Measurements from ENCODE around the gene RYR2. TPM values are rescaled to one million over a fixed set of nuclear protein-coding genes. Genes with fewer than 3 reads are reported as not detected.
"Not testable (repeated sequence)": the region's sequence is repeated elsewhere in the genome, so short reads cannot be mapped to it uniquely, and the experiment has no call there.

RYR2 gene
- total RNA-seq, 2 experiments from 2014 or later = 0.08 to 0.13 TPM

GRCh38 chr1:237306726-237307125, 264.7 kb downstream of the RYR2 start:
- ChIA-PET CTCF (no interaction called here), POLR2A (no interaction called here)

GRCh38 chr1:237309595-237310118, 267.7 kb downstream of the RYR2 start:
- CTCF ChIA-PET = no interaction called here
- POLR2A ChIA-PET = no interaction called here

- CTCF ChIA-PET = no interaction called here
- POLR2A ChIA-PET = no interaction called here
Measured at GRCh38 chr1:237316352-237316751, 274.4 kb downstream of the RYR2 start.

- CTCF ChIA-PET = no interaction called here
- POLR2A ChIA-PET = no interaction called here
Measured at GRCh38 chr1:237318748-237319147, 276.8 kb downstream of the RYR2 start.

- POLR2A ChIA-PET = no interaction called here
- CTCF ChIA-PET = no interaction called here
Measured at GRCh38 chr1:237320890-237321289, 278.9 kb downstream of the RYR2 start.

GRCh38 chr1:237324226-237324625, 282.2 kb downstream of the RYR2 start:
- POLR2A ChIA-PET = no interaction called here
- CTCF ChIA-PET = no interaction called here

GRCh38 chr1:237327061-237327460, 285.1 kb downstream of the RYR2 start:
- CTCF ChIA-PET = no interaction called here
- POLR2A ChIA-PET = no interaction called here

- POLR2A ChIA-PET = no interaction called here
- CTCF ChIA-PET = no interaction called here
Measured at GRCh38 chr1:237340892-237341291, 298.9 kb downstream of the RYR2 start.

GRCh38 chr1:237341391-237341790, 299.4 kb downstream of the RYR2 start:
- ChIA-PET POLR2A (no interaction called here), CTCF (no interaction called here)

GRCh38 chr1:237342730-237343129, 300.7 kb downstream of the RYR2 start:
- POLR2A ChIA-PET = no interaction called here
- CTCF ChIA-PET = interaction anchor here (0.7 kb wide), 1 partner anchor 11 kb away, joined by 3 read pairs; no protein-coding TSS in a partner anchor

- CTCF ChIA-PET = interaction anchor here (0.7 kb wide), 1 partner anchor 314 kb away, joined by 5 read pairs; no protein-coding TSS in a partner anchor
- POLR2A ChIA-PET = no interaction called here
Measured at GRCh38 chr1:237352747-237353146, 310.8 kb downstream of the RYR2 start.

GRCh38 chr1:237353918-237354317, 311.9 kb downstream of the RYR2 start:
- ChIA-PET POLR2A (no interaction called here), CTCF (interaction anchor here (0.6 kb wide), 1 partner anchor 11 kb away, joined by 3 read pairs; no protein-coding TSS in a partner anchor)

GRCh38 chr1:237355022-237355421, 313.0 kb downstream of the RYR2 start:
- ChIA-PET POLR2A (no interaction called here), CTCF (no interaction called here)

GRCh38 chr1:237358555-237358954, 316.6 kb downstream of the RYR2 start:
- ChIA-PET CTCF (no interaction called here), POLR2A (no interaction called here)

- CTCF ChIA-PET = no interaction called here
- POLR2A ChIA-PET = no interaction called here
Measured at GRCh38 chr1:237367758-237368157, 325.8 kb downstream of the RYR2 start.

- POLR2A ChIA-PET = not testable (repeated sequence)
Measured at GRCh38 chr1:237371477-237371876, 329.5 kb downstream of the RYR2 start.

GRCh38 chr1:237383791-237384190, 341.8 kb downstream of the RYR2 start:
- CTCF ChIA-PET = no interaction called here
- POLR2A ChIA-PET = no interaction called here

More at GRCh38 chr1:237371477-237371876, 329.5 kb downstream of the RYR2 start:
- CTCF ChIA-PET = not testable (repeated sequence)

GRCh38 chr1:237384213-237384612, 342.2 kb downstream of the RYR2 start:
- ChIA-PET POLR2A (no interaction called here), CTCF (no interaction called here)

- POLR2A ChIA-PET = no interaction called here
- CTCF ChIA-PET = interaction anchor here (0.6 to 1.2 kb wide), 3 partner anchors 26 to 626 kb away, joined by 3 read pairs; no protein-coding TSS in a partner anchor
Measured at GRCh38 chr1:237386362-237387143, 344.6 kb downstream of the RYR2 start.

GRCh38 chr1:237387144-237387505, 345.1 kb downstream of the RYR2 start:
- ChIA-PET CTCF (interaction anchor here (1.1 to 1.2 kb wide), 2 partner anchors 25 to 176 kb away, joined by 3 read pairs; no protein-coding TSS in a partner anchor), POLR2A (no interaction called here)

- ChIA-PET POLR2A (no interaction called here), CTCF (no interaction called here)
Measured at GRCh38 chr1:237390823-237391222, 348.8 kb downstream of the RYR2 start.

GRCh38 chr1:237393632-237394031, 351.6 kb downstream of the RYR2 start:
- CTCF ChIA-PET = no interaction called here

More at GRCh38 chr1:237393632-237394031, 351.6 kb downstream of the RYR2 start:
- POLR2A ChIA-PET = no interaction called here
